ENCODE data around the gene SLC44A1.

GRCh38 chr9:105220451-105220850, 24.0 kb upstream of the SLC44A1 start:
- TF ChIP-seq CTCF (IDR thresholded peaks at IDR 0.05), result no peak
- no peak for TF ChIP-seq POLR2A (IDR thresholded peaks at IDR 0.05)

All from Peyer's patch (tissue), 4 donors.